Vagina (tissue), 2 donors: ENCODE data around the gene TMEM86A. TPM values are rescaled to one million over a fixed set of nuclear protein-coding genes. Genes with fewer than 3 reads are reported as not detected.

Source experiments
- DNase-seq, 2 donors: peaks; one replicate each; pipeline ENCODE4 v3.0.0-alpha.2; 2017; ENCODE audit errors: extremely low spot score in 2 of 2
- H3K27ac ChIP-seq: fragments of 200-600 bp; sonication (generic); one replicate; pipeline ENCODE4 v1.5.1; 2019
- H3K27me3 ChIP-seq: fragments of 200-600 bp; sonication (generic); one replicate; pipeline ENCODE4 v1.5.1; 2019
- H3K36me3 ChIP-seq, 2 donors: fragments of 200-600 bp; sonication (generic); one replicate each; pipeline ENCODE4 v1.5.1; 2017 to 2019
- H3K4me1 ChIP-seq: fragments of 200-600 bp; sonication (generic); one replicate; pipeline ENCODE4 v1.5.1; 2019
- H3K4me3 ChIP-seq, 2 donors: fragments of 200-600 bp; sonication (generic); 1 replicate in 1 of 2; 2 replicates in 1 of 2; pipeline ENCODE4 v1.5.1; 2016 to 2019
- H3K9me3 ChIP-seq: fragments of 200-600 bp; sonication (generic); one replicate; pipeline ENCODE4 v1.5.1; 2019
- POLR2A ChIP-seq, 2 donors: fragments of 450-650 bp; IDR thresholded peaks; one replicate each; pipeline ENCODE4 v1.6.1; 2017; ENCODE audit warnings: antibody characterized with exemption in 2 of 2, mild to moderate bottlenecking in 2 of 2, moderate library complexity in 2 of 2
- POLR2AphosphoS5 ChIP-seq, 2 donors: sonication (generic); formaldehyde crosslinking; IDR thresholded peaks; one replicate each; pipeline ENCODE4 v1.9.0; 2017; ENCODE audit warnings: antibody characterized with exemption in 2 of 2, mild to moderate bottlenecking in 2 of 2, low read depth in 1 of 2; ENCODE audit not compliant: insufficient read depth in 1 of 2
- intact Hi-C: fragments of 100-400 bp; cut with DNase I; formaldehyde crosslinking; loops from one replicate; pipeline ENCODE4 v1.15.1; 2023
- total RNA-seq: library from RNA; depleted of rRNA; stranded (reverse); fragments of >200 nt; gene quantifications from one replicate; pipeline ENCODE4 v1.2.3, GENCODE V29; 2016
- TF ChIP-seq, protein P1 (sequence below), 3 experiments: fragments of 450-650 bp in 2 of 3; fragments of 200-600 bp in 1 of 3; sonication (generic) in 1 of 3; IDR thresholded peaks; one replicate each; pipeline ENCODE4 v1.5.1; 2017 to 2019; ENCODE audit warnings: antibody characterized with exemption in 3 of 3, mild to moderate bottlenecking in 2 of 3, moderate library complexity in 2 of 3

The TMEM86A gene
- total RNA-seq, 1 donor from 2014 or later: 26.8 TPM

DNA sequence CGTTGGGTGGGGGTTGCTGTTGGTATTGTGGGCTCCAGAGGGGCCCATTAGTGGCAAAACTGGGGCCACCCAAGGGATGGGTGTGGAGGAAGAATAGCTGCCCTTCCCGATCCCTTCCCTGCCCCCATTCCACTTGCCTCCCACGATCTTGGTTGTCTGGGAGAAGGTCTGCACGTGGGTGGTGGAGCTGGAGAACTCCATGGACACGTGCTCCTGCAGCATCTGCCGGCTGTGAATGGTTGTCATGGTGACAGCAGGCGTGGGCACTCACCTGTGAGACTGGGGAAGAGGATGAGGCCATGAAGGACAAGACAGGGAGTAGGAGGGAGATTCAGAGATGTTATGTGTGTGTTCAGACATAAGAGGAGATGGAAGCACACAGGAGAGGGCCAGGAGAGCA is 25.4 kb downstream of the TMEM86A start:
- intact Hi-C loops: loop anchor here (5.0 to 10.0 kb wide), 2 partner anchors 89 to 137 kb away; partner anchors contain the start of genes SPTY2D1 and UEVLD

DNA sequence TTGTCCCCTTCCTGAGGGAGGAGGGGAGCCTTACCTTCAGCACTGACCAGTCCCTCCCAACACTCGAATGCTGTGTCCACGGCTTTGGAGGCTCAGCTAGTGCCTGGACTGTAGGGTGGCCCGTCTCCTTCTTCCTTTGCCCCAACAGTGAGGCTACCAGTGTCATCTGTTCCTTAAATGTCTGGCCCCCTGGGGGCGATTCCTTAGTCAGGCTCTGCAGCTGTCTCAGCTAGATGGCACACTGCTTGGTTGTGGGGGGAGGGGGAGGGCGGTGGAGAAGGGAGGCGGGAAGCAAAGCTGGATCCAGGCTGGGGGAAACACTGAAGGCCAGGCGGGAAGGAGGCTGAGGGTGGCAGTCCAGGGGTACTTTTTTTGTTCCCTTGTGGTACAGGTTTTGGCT is 27.5 kb downstream of the TMEM86A start, which contains the start of gene IGSF22:
IGSF22 (minus strand) TSS at position 149 of the 400 bp plus-strand sequence. CDS start 1,952 bp downstream, outside the sequence.
- no peak for TF ChIP-seq POLR2AphosphoS5 (IDR thresholded peaks at IDR 0.05; ENCODE audit: insufficient read depth in 1 of 2, low read depth in 1 of 2)
- TF ChIP-seq POLR2A (IDR thresholded peaks at IDR 0.05): no peak
- TF ChIP-seq, protein P1, sequence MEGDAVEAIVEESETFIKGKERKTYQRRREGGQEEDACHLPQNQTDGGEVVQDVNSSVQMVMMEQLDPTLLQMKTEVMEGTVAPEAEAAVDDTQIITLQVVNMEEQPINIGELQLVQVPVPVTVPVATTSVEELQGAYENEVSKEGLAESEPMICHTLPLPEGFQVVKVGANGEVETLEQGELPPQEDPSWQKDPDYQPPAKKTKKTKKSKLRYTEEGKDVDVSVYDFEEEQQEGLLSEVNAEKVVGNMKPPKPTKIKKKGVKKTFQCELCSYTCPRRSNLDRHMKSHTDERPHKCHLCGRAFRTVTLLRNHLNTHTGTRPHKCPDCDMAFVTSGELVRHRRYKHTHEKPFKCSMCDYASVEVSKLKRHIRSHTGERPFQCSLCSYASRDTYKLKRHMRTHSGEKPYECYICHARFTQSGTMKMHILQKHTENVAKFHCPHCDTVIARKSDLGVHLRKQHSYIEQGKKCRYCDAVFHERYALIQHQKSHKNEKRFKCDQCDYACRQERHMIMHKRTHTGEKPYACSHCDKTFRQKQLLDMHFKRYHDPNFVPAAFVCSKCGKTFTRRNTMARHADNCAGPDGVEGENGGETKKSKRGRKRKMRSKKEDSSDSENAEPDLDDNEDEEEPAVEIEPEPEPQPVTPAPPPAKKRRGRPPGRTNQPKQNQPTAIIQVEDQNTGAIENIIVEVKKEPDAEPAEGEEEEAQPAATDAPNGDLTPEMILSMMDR (IDR thresholded peaks at IDR 0.05): no peak
- no peak within 1 kb of the TSS for H3K4me3 ChIP-seq
- H3K4me1 ChIP-seq: peaks cover 10% of the 10 kb centered on the region
- H3K36me3 ChIP-seq: no peaks in the 10 kb centered on the region
- H3K27me3 ChIP-seq: no peaks in the 10 kb centered on the region
- no peaks in the 10 kb centered on the region for H3K9me3 ChIP-seq
- H3K27ac ChIP-seq: no peak within 1 kb of the TSS
- no peak for DNase-seq
- intact Hi-C loops: loop anchor here (10.0 kb wide), 1 partner anchor 91 kb away; the partner anchor contains the start of gene SPTY2D1

More for the DNA sequence above, 25.4 kb downstream of the TMEM86A start:
- no peak for DNase-seq
- peaks cover 19% of the 10 kb centered on the region for H3K4me1 ChIP-seq
- no peaks in the 10 kb centered on the region for H3K36me3 ChIP-seq
- H3K27ac ChIP-seq: no peak overlapping the region
- H3K9me3 ChIP-seq: no peaks in the 10 kb centered on the region
- H3K27me3 ChIP-seq: no peaks in the 10 kb centered on the region
- TF ChIP-seq, protein P1 (IDR thresholded peaks at IDR 0.05): no peak
- TF ChIP-seq POLR2AphosphoS5 (IDR thresholded peaks at IDR 0.05; ENCODE audit: insufficient read depth in 1 of 2, low read depth in 1 of 2) (no peak), POLR2A (IDR thresholded peaks at IDR 0.05) (no peak)
- H3K4me3 ChIP-seq: no peak overlapping the region

DNA sequence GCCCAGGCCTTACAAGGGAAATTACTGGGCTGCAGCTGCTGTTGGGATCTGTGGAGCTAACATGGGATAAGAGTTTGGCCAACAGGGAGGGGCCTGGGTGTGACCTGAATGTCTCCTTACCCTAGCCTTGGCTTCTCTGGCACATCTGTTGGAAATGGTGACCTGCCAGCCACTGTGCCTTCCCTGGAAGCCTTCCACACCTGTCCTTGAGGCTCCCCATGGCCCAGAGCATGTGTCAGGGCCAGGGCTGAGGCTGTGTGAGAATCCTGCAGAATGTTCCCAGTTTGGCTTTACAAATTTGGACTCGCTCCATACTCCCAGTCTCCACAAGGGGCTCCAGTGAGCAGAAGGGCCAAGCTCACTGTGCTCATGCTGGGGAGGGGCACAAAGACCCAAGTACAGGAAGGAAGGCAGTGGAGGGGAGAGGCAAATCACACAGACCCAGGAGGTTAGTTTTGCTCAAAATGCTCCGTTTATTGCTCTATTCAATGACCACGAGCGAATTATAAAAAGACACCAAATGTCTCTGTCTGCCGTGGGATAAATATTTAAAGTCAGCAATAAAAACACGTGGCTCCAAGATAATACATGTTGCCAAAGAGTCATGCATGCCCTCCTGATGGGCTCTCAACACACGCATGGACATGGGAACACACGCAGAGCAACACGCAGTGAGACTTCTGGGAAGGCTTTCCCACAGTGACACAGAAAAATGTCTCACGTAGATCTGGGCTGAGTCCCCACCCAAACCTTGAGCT is 29.1 kb downstream of the TMEM86A start:
- Histone ChIP-seq H3K4me1 (no peaks in the 10 kb centered on the region), H3K27me3 (no peaks in the 10 kb centered on the region), H3K36me3 (no peaks in the 10 kb centered on the region), H3K27ac (no peak overlapping the region), H3K9me3 (no peaks in the 10 kb centered on the region), H3K4me3 (no peak overlapping the region)
- TF ChIP-seq POLR2A (IDR thresholded peaks at IDR 0.05) (no peak), POLR2AphosphoS5 (IDR thresholded peaks at IDR 0.05; ENCODE audit: insufficient read depth in 1 of 2, low read depth in 1 of 2) (no peak)
- TF ChIP-seq, protein P1 (IDR thresholded peaks at IDR 0.05): peak in 1 of 3 experiments; percentile 37
- no peak for DNase-seq
- intact Hi-C loops: loop anchor here (10.0 kb wide), 1 partner anchor 93 kb away; the partner anchor contains the start of gene SPTY2D1

DNA sequence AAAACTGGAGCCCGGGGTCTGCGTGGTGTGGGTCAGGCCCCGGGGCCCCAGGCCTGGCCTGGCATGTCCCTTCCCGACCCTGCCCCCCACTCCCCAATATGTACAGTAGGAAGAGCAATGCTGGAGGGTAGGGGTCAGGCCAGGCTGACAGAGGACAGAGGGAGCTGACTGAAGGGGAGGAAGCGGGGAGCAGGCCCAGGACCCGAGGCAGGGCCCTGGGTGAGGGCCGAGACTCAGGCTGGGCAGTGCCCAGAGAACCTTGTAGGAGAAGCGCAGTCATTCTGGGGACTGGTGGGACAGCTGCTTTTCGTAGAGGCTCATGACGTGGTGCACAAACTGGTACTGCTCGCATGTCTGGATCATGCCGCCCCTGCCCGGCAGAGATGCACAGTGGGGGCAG is 30.1 kb downstream of the TMEM86A start:
- Histone ChIP-seq H3K27me3 (no peaks in the 10 kb centered on the region), H3K9me3 (no peaks in the 10 kb centered on the region), H3K36me3 (no peaks in the 10 kb centered on the region), H3K4me1 (no peaks in the 10 kb centered on the region), H3K27ac (no peak overlapping the region), H3K4me3 (no peak overlapping the region)
- TF ChIP-seq POLR2AphosphoS5 (IDR thresholded peaks at IDR 0.05; ENCODE audit: insufficient read depth in 1 of 2, low read depth in 1 of 2) (no peak), POLR2A (IDR thresholded peaks at IDR 0.05) (no peak)
- TF ChIP-seq, protein P1 (IDR thresholded peaks at IDR 0.05): no peak
- intact Hi-C loops: loop anchor here (10.0 kb wide), 1 partner anchor 94 kb away; the partner anchor contains the start of gene SPTY2D1
- DNase-seq: no peak

DNA sequence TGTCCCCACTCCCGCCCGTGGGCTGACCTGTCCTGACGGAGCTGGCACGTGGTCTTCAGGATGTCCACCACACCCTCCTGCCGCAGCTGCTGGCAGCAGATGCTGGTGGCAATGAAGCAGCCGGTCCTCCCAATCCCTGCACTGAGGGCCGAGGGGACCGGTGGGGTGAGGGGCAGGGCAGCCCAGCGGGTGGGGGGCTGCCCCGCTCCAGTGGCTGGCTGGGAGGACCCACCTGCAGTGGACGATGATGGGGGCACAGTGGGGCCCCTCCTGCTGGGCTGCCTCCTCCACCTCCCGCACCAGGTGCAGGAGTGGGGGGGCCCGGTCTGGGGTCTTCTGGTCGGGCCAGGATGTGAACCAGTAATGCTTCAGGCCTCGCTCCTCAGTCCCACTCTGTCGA is 30.8 kb downstream of the TMEM86A start:
- Histone ChIP-seq H3K27ac (no peak overlapping the region), H3K4me3 (no peak overlapping the region), H3K27me3 (no peaks in the 10 kb centered on the region), H3K4me1 (no peaks in the 10 kb centered on the region), H3K9me3 (no peaks in the 10 kb centered on the region), H3K36me3 (no peaks in the 10 kb centered on the region)
- TF ChIP-seq, protein P1 (IDR thresholded peaks at IDR 0.05): no peak
- TF ChIP-seq POLR2AphosphoS5 (IDR thresholded peaks at IDR 0.05; ENCODE audit: insufficient read depth in 1 of 2, low read depth in 1 of 2): no peak
- no peak for TF ChIP-seq POLR2A (IDR thresholded peaks at IDR 0.05)
- intact Hi-C loops: loop anchor here (10.0 kb wide), 1 partner anchor 95 kb away; the partner anchor contains the start of gene SPTY2D1
- DNase-seq: no peak
